ENCODE data around the gene IL19.
"Not testable (repeated sequence)": the region's sequence is repeated elsewhere in the genome, so short reads cannot be mapped to it uniquely, and the experiment has no call there.

IL19 gene

DNA sequence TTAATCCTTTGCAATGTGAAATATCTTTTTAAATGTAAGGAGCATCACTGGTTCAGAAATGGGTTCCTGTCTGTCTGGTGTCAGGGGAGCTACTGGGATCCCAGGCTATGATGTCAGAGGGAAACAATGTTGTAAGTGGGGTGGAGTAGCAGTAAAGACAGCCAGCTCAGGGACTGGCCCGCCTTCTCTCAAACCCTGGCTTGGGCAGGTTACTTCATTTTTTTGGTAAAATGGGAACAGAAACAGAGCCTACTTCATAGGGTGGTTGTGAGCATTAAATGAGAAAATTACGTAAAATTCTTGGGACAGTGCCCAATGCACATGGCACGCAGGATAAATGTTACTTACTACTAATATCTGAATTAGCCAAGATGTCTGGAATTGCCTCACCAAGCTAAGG is 64.1 kb downstream of the IL19 start:
- peak; percentile 39 for DNase-seq

DNA sequence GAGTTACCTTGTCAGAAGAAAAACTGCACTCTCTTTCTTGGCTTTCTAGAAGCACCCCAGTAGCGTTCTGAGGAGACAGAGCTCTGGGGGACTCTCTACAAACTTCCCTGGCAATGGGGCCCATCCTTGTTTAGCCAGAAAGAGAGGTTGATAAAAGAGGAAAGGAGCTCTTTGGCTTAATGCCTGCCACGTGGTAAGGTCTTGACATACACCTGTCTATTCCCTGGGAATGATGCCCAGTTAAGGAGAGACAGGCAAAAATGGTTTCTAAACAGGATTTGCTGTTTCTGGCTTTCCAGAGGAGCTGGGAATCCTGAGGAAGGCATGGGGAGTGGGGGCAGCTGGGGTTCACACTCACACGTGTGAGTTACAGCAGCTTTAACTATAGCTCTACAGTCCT is 64.6 kb downstream of the IL19 start:
- DNase-seq, result no peak

DNA sequence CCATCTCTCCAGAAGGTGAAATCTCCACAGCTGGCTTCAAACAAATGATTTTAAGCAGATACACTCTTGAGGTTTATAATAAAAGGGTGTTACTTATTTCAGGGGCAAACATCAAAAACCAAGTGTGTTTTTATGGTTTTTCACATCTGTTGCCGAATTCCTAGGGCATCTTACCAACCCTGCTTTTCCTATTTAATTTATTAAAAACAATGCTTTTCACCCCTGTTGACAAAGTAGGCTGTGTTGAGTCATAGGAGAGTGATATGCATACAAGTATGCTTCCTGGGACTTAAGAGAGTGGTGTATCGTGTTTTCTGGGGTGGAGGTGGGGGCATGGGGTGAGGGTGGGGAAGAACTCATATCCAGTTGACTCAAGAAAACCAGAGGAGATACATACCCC is 65.5 kb downstream of the IL19 start:
- DNase-seq, result peak; percentile 42

GRCh38 chr1:206839006-206839560 is 68.5 kb downstream of the IL19 start:
- no peak for DNase-seq

GRCh38 chr1:206839857-206840256 is 69.3 kb downstream of the IL19 start:
- DNase-seq, result peak; percentile 90

- no peak for DNase-seq
These were observed 71.2 kb downstream of the IL19 start for GRCh38 chr1:206841609-206842323.

- no peak for DNase-seq
These were observed 72.3 kb downstream of the IL19 start for GRCh38 chr1:206842854-206843253.

GRCh38 chr1:206843626-206844025 is 73.1 kb downstream of the IL19 start:
- no peak for DNase-seq

DNA sequence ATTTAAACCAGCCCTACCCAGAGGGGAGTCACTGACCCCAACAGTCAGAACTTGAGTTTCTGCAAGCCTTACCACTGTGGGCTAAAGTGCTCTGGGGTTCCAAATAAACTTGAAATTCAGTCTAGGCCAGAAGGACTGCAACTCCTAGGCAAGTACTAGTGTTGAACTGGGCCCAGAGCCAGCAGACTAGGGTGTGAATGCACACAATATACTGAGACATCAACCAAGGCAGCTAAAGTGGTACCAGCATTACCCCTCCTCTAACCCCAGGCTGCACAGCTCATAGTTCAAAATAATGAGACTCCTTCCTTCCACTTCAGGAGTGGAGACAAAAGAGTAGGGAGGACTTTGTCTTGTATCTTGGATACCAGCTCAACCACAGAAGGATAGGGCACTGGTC is 75.9 kb downstream of the IL19 start:
- DNase-seq, result no peak

DNA sequence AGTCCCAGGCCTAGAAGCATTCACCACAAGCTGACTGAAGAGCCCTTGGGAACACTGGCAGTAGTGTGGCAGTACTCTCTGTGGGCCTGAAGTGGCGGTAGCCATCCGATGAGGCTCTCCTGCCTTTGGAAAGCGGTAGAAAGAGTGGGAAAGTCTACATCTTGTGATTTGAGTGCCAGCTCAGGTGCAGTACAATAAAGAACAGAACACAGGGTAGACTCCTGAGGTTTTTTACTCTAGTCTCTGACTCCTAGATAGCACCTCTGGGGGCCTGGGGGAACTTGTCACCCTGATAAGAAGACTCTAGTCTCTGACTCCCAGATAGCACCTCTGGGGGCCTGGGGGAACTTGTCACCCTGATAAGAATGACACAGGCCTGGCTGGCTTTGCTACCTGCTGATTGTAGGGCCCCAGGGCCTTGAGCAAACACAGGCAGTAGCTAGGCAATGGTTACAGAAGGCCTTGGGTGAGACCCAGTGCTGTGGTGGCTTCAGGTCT is 76.8 kb downstream of the IL19 start:
- no peak for DNase-seq

GRCh38 chr1:206847946-206848345 is 77.4 kb downstream of the IL19 start:
- DNase-seq, result no peak

DNA sequence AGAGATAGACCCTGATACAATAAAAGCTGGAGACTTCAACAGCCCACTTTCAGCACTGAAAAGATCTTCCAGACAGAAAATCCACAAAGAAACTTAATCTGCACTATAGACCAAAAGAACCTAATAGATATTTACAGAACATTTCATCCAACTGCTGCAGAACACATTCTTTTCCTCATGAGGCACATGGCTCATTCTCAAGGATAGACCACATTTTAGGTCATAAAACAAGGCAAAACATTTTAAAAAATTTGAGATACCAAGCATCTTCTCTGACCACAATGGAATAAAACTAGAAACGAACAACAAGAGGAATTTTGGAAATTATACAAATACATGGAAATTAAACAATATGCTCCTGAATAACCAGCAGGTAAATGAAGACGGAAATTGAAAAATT is 79.8 kb downstream of the IL19 start:
- DNase-seq, result no peak

- DNase-seq, result peak; percentile 85
These were observed 80.9 kb downstream of the IL19 start for GRCh38 chr1:206851341-206852010.

GRCh38 chr1:206852662-206853061 is 82.1 kb downstream of the IL19 start:
- not testable (repeated sequence) for DNase-seq

DNA sequence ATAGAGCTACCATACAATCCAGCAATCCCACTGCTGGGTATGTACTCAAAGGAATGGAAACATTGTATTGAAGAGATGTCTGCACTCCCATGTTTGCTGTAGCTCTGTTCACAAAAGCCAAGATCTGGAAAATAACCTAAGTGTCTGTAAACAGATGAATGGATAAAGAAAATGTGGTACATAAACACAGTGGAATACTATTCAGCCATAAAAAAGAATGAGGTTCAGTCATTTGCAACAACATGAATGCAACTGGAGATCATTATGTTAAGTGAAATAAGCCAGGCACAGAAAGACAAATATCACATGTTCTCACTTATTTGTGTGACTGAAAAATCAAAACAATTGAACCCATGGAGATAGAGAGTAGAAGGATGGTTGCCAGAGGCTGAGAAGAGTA is 83.1 kb downstream of the IL19 start:
- not testable (repeated sequence) for DNase-seq

GRCh38 chr1:206854401-206855129 is 84.0 kb downstream of the IL19 start:
- DNase-seq, result no peak

DNA sequence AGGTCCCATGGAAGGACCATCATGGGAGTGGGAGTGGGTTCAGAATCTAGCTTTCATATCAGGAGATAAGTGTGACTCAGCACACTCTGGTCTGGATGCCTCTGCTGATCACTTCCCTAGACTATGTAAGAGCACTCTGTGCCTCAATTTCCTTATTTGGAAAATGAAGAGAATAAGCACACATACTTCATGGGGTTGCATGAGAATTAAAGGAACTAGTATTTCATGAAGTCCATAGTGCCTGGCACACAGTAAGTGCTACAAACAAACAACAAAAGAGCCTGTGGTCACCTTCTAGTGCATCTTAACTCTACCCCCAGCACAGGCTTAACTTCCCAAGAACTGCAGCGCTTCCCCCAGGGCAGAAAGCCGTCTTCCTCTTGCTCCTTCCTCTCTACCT is 85.3 kb downstream of the IL19 start:
- DNase-seq, result no peak

DNA sequence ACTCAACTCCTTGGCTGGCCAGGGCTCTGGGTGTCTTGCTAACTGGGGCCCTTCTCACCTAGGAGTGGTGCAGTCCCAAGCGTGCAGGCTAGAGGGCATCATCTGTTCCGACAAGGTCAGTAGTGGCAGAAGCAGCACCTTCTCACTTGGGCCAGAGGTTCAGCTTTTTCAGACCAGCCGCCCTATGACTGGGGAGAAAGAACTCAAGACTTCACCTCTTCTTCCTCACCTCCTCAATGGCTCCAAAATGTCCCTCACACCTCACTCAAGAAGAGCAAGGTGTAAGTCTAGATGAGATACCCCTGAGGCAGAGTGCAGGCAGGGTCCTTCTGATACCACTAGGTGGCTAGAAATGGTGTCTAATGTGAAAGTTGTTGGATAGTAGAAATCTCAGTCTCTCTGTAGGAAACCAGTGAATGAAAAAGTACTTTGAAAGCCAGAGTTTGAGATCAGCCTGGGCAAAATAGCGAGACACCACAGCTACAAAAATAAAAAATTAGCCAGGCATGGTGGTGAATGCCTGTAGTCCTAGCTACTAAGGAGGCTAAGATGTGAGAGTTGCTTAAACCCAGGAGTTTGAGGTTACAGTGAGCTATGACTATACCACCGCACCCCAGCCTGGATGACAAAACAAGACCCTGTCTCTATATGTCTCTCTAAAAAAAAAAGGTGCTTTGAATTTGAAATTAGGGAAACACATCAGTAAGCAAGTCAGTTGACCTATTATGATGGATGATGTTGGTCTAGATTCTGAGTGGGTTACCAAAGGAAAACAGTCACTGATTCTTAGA is 86.3 kb downstream of the IL19 start:
- DNase-seq, result peak; percentile 25

DNA sequence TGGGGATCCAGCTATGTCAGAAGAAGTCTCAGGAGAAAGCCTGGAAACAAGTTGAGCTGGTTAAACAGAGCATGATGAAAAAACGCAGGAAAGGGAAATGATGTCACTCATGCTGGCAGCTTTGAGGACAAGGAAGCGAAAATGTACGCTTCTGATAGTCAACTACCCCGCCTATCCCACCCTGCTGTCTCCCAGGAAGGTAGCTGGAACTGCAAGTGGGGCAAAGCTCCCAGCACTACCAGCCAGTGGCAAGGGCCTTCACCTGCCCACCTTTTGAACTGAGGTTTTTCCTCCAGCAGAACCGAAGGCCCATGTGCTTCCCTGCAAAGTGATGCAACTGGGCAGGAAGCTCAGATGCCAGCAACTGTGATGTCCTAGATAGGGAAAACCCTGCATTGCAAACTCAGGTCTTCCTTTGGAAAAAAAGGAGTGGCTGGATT is 88.5 kb downstream of the IL19 start:
- no peak for DNase-seq

DNA sequence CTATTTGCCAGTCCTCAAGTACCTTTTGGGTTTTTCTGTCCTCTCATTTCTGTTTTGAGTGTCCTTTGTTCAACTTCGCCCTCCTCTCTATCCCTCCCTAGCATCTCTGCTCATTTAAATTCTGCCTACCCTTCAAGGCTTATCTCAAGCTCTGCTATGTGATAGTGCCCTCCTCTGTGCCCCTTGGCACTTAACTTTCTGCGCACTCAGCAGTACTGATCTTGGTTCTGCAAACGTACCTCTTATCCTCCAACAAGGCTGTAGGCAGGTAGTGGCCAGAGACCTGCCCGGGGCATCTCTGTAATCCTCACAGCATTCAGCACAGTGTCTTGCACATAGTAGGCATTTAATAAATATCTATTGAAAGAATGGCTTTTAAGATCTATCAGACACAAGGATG is 89.6 kb downstream of the IL19 start:
- no peak for DNase-seq

DNA sequence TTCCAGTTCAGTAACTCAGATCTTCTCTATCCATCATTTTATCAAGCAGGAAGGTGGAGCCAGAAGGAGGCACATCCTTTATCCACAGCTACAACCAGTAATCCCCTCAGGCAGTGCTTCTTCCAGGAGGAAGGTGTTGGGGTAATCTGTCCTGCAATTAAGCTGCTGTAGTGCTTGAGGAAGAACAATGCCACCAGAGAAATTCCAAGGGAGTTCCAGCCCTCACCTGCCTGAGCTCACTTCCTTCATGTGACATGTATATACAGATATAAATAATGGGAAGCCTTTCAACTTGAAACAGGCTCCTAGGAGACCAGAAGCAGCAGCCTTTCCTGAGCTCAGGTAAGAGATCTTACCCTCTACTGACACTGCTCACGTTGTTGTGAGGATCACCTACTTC is 92.7 kb downstream of the IL19 start:
- no peak for DNase-seq

DNA sequence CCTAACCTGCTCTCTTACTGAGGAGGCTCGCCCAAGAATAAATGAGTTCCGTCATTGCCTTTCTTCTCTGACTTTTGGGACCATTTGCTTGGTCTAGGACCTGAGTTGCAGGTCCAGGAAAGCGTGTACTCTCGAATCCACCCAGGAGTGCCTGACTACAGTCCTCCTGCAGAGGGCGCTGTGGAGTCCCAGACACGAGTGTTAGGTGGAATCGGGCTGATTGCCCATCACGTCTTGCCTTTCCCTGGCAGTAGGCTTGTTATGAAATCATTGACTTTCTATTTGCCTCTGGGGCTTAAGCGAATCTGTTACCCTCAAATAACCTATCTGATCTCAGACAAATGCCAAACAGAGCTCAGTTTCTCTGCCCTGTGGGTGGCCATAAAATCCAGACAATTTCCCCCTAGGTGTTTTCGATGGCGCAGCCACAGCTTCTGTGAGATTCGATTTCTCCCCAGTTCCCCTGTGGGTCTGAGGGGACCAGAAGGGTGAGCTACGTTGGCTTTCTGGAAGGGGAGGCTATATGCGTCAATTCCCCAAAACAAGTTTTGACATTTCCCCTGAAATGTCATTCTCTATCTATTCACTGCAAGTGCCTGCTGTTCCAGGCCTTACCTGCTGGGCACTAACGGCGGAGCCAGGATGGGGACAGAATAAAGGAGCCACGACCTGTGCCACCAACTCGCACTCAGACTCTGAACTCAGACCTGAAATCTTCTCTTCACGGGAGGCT is 94.5 kb downstream of the IL19 start, which contains the start of gene IL20:
IL20 (plus strand) TSS at position 685 of the 733 bp plus-strand sequence. CDS start 230 bp downstream, outside the sequence.
- peak; percentile 79 for DNase-seq

Data from HCEC 1CT (cell line).